OCI-LY7 (cell line): Measurements from ENCODE around the gene CERS6.

Experiments
- CTCF ChIP-seq: fragments of 200-600 bp; sonication (generic); conservative IDR thresholded peaks from 2 replicates; pipeline ENCODE4 v1.5.1; 2014; ENCODE audit warnings: mild to moderate bottlenecking, antibody characterized with exemption, low read length, moderate library complexity, mixed read lengths
- EZH2phosphoT487 ChIP-seq: fragments of 200-600 bp; sonication (generic); IDR thresholded peaks from 2 replicates; pipeline ENCODE4 v1.6.1; 2018; ENCODE audit warnings: low read depth, borderline replicate concordance, mild to moderate bottlenecking, mixed run types, antibody characterized with exemption, low read length, moderate library complexity, mixed read lengths

- TF ChIP-seq CTCF (no peak), EZH2phosphoT487 (no peak)
Observed at GRCh38 chr2:168469281-168469988, 13.4 kb downstream of the CERS6 start.
